ENCODE measurements around the gene BNIP2. TPM values are rescaled to one million over a fixed set of nuclear protein-coding genes. Genes with fewer than 3 reads are reported as not detected.

BNIP2 gene
- total RNA-seq, 1 donor: 161 TPM

DNA sequence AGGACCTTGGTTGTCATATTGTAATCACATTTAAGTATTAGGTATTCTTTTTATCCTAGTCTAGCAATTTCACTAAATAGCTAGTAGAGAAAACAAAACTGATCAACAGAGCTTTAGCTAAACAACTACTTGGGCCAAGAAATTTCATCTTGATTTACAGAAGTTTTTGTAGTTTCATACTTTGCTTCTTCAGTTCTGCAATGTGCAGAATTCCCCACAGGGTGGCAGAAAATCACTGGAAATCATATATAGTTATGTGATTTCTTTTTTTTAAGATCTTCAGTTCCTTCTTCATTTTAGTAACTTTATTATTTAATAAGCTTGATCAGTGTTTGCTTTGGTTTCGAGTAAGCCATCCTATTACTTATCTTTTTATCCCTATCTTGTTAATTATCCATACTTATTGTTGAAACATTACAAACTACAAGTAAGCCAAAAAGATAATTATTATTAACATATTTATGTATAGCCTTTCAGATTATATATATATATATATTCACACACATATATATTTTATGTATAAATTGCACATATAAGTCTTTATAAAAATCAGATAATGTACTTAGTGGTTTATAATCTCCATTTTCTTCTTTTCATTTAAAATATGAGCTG lies 2.2 kb upstream of the BNIP2 start:
- H3K79me2 ChIP-seq (ENCODE audit: insufficient read depth, low read length): peaks cover 28% of the 10 kb centered on the region
- no peak overlapping the region for H3K4me3 ChIP-seq (ENCODE audit: insufficient read depth, low read length)
- H3K4me2 ChIP-seq (ENCODE audit: insufficient read depth, low read length): no peak overlapping the region
- no peaks in the 10 kb centered on the region for H3K9me3 ChIP-seq (ENCODE audit: low read depth, low read length)
- peaks cover 2% of the 10 kb centered on the region for H3K36me3 ChIP-seq (ENCODE audit: insufficient read depth, low read length)
- peaks cover 16% of the 10 kb centered on the region for H4K20me1 ChIP-seq (ENCODE audit: insufficient read depth, low read length)
- no peak for DNase-seq (ENCODE audit: insufficient read length, low spot score, missing footprints)
- H3K27ac ChIP-seq (ENCODE audit: low read depth, low read length): no peak overlapping the region
- H3K4me1 ChIP-seq (ENCODE audit: insufficient read depth, low read length): peaks cover 15% of the 10 kb centered on the region
- TF ChIP-seq CTCF (IDR thresholded peaks at IDR 0.05; ENCODE audit: extremely low read depth, low read depth, low read length): peak; percentile 64
- no peaks in the 10 kb centered on the region for H3K27me3 ChIP-seq (ENCODE audit: insufficient read depth, low read length)
- H2AFZ ChIP-seq (ENCODE audit: low read length): no peak overlapping the region

DNA sequence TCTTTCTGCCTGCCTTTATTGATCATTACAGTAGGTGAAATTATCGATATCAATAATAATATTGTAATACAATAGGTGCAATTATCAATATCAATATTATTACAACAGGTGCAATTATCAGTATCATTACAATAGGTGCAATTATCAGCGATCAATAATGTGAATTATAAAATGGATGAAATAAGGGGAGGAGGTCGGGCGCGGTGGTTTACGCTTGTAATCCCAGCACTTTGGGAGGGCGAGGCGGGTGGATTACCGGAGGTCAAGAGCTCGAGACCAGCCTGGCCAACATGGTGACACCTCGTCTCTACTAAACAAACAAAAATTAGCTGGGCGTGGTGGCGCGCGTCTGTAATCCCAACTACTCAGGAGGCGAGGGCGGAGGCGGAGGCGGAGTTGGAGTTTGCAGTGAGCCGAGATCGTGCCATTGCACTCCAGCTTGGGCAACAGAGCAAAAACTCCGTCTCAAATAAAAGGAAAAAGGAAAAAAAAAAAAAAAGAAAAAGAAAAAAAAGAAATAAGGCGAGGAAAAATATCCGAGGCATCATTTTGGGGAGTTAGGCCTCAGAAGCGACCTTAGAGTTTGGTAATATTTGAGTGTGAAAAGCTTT lies 611 bp upstream of the BNIP2 start:
- H3K4me2 ChIP-seq (ENCODE audit: insufficient read depth, low read length): peak overlapping the region; percentile 89
- no peak for DNase-seq (ENCODE audit: insufficient read length, low spot score, missing footprints)
- no peaks in the 10 kb centered on the region for H3K27me3 ChIP-seq (ENCODE audit: insufficient read depth, low read length)

GRCh38 chr15:59688423-59688781 lies 718 bp downstream of the BNIP2 start:
- peak overlapping the region; percentile 98 for H3K27ac ChIP-seq (ENCODE audit: low read depth, low read length)
- peak; percentile 73 for DNase-seq (ENCODE audit: insufficient read length, low spot score, missing footprints)
- peak overlapping the region; percentile 93 for H3K4me2 ChIP-seq (ENCODE audit: insufficient read depth, low read length)
- peaks cover 11% of the 10 kb centered on the region for H3K36me3 ChIP-seq (ENCODE audit: insufficient read depth, low read length)
- no peaks in the 10 kb centered on the region for H3K27me3 ChIP-seq (ENCODE audit: insufficient read depth, low read length)
- peak overlapping the region; percentile 85 for H2AFZ ChIP-seq (ENCODE audit: low read length)
- H3K79me2 ChIP-seq (ENCODE audit: insufficient read depth, low read length): peaks cover 57% of the 10 kb centered on the region
- peaks cover 29% of the 10 kb centered on the region for H3K4me1 ChIP-seq (ENCODE audit: insufficient read depth, low read length)
- no peak for TF ChIP-seq CTCF (IDR thresholded peaks at IDR 0.05; ENCODE audit: extremely low read depth, low read depth, low read length)
- no peaks in the 10 kb centered on the region for H3K9me3 ChIP-seq (ENCODE audit: low read depth, low read length)
- peaks cover 44% of the 10 kb centered on the region for H4K20me1 ChIP-seq (ENCODE audit: insufficient read depth, low read length)
- peak overlapping the region; percentile 100 for H3K4me3 ChIP-seq (ENCODE audit: insufficient read depth, low read length)

More for the DNA sequence above, 611 bp upstream of the BNIP2 start:
- Histone ChIP-seq H3K9me3 (ENCODE audit: low read depth, low read length) (no peaks in the 10 kb centered on the region), H3K4me3 (ENCODE audit: insufficient read depth, low read length) (peak overlapping the region; percentile 100), H4K20me1 (ENCODE audit: insufficient read depth, low read length) (peaks cover 31% of the 10 kb centered on the region), H3K79me2 (ENCODE audit: insufficient read depth, low read length) (peaks cover 44% of the 10 kb centered on the region), H3K4me1 (ENCODE audit: insufficient read depth, low read length) (peaks cover 26% of the 10 kb centered on the region), H2AFZ (ENCODE audit: low read length) (peak overlapping the region; percentile 81), H3K27ac (ENCODE audit: low read depth, low read length) (peak overlapping the region; percentile 98), H3K36me3 (ENCODE audit: insufficient read depth, low read length) (peaks cover 11% of the 10 kb centered on the region)
- no peak for TF ChIP-seq CTCF (IDR thresholded peaks at IDR 0.05; ENCODE audit: extremely low read depth, low read depth, low read length)

GRCh38 chr15:59687836-59688235 lies 1.3 kb downstream of the BNIP2 start:
- Histone ChIP-seq H4K20me1 (ENCODE audit: insufficient read depth, low read length) (peaks cover 46% of the 10 kb centered on the region), H2AFZ (ENCODE audit: low read length) (no peak overlapping the region), H3K27me3 (ENCODE audit: insufficient read depth, low read length) (no peaks in the 10 kb centered on the region)

More at GRCh38 chr15:59687836-59688235, 1.3 kb downstream of the BNIP2 start:
- no peak for DNase-seq (ENCODE audit: insufficient read length, low spot score, missing footprints)
- peak overlapping the region; percentile 93 for H3K4me2 ChIP-seq (ENCODE audit: insufficient read depth, low read length)
- peak overlapping the region; percentile 100 for H3K4me3 ChIP-seq (ENCODE audit: insufficient read depth, low read length)
- H3K79me2 ChIP-seq (ENCODE audit: insufficient read depth, low read length): peaks cover 63% of the 10 kb centered on the region
- no peak for TF ChIP-seq CTCF (IDR thresholded peaks at IDR 0.05; ENCODE audit: extremely low read depth, low read depth, low read length)
- H3K9me3 ChIP-seq (ENCODE audit: low read depth, low read length): no peaks in the 10 kb centered on the region
- peaks cover 11% of the 10 kb centered on the region for H3K36me3 ChIP-seq (ENCODE audit: insufficient read depth, low read length)
- H3K4me1 ChIP-seq (ENCODE audit: insufficient read depth, low read length): peaks cover 29% of the 10 kb centered on the region
- peak overlapping the region; percentile 98 for H3K27ac ChIP-seq (ENCODE audit: low read depth, low read length)

Measured in osteoblast (primary cell).